Measurements from ENCODE around the gene MISFA. TPM values are rescaled to one million over a fixed set of nuclear protein-coding genes. Genes with fewer than 3 reads are reported as not detected.

MISFA gene
- total RNA-seq, 4 donors from 2014 or later, result 7.1 TPM; not detected in 3

DNA sequence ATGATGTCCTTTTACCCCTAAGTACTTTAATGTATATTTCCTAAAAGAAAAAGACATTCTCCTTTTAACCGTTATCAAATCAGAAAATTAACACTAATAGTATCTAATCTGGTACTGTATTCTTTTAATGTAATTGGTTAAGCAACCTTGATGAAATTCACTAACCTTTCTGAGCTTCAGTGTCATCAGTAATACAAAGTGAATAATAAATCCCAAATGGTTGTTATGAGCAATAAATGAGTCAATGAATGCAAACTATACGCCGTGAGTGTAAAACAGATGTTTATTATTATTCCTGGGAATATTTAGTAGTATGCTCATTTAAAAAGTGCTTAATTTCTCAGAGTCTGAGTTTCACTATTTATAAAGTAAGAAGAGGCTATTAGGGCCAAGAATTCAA lies 32.5 kb upstream of the MISFA start:
- Histone ChIP-seq H3K4me1 (no peaks in the 10 kb centered on the region), H3K36me3 (peaks cover 32 to 86% (median 78%) of the 10 kb centered on the region in 4 donors), H3K27ac (replicated peaks in 1 of 4) (no peak overlapping the region), H3K4me3 (no peak overlapping the region), H3K9me3 (no peaks in the 10 kb centered on the region), H3K27me3 (no peaks in the 10 kb centered on the region)
- 74% methylated on average over 3 of the region's 3 CpGs for WGBS
- TF ChIP-seq EP300 (IDR thresholded peaks at IDR 0.05) (no peak), POLR2AphosphoS5 (IDR thresholded peaks at IDR 0.05) (no peak), POLR2A (IDR thresholded peaks at IDR 0.05; ENCODE audit: low read depth) (no peak)
- TF ChIP-seq, protein P1, sequence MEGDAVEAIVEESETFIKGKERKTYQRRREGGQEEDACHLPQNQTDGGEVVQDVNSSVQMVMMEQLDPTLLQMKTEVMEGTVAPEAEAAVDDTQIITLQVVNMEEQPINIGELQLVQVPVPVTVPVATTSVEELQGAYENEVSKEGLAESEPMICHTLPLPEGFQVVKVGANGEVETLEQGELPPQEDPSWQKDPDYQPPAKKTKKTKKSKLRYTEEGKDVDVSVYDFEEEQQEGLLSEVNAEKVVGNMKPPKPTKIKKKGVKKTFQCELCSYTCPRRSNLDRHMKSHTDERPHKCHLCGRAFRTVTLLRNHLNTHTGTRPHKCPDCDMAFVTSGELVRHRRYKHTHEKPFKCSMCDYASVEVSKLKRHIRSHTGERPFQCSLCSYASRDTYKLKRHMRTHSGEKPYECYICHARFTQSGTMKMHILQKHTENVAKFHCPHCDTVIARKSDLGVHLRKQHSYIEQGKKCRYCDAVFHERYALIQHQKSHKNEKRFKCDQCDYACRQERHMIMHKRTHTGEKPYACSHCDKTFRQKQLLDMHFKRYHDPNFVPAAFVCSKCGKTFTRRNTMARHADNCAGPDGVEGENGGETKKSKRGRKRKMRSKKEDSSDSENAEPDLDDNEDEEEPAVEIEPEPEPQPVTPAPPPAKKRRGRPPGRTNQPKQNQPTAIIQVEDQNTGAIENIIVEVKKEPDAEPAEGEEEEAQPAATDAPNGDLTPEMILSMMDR (IDR thresholded peaks at IDR 0.05), result no peak
- DNase-seq (ENCODE audit: extremely low spot score), result no peak
- intact Hi-C loops (cut with DNase I), result no loop called here

DNA sequence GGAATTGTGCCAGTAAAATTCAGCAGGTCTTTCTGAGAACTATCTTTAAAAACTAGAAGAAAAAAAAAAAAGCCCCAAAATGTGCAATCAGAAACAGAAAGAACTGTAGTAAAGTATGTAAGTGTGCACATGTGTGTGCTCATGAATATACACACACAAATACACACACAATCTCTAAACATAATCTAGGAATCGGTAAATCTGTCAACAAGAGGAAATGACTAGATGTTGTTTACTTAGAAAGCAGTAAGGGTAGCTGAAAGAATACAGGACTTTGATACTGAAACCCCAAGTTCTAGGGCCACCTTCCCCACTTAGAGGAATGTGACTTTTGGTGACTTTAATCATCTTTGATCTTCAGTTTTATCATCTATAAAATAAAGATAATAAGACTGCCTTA lies 24.2 kb upstream of the MISFA start:
- DNase-seq (ENCODE audit: extremely low spot score), result no peak
- TF ChIP-seq, protein P1 (IDR thresholded peaks at IDR 0.05), result no peak
- TF ChIP-seq POLR2AphosphoS5 (IDR thresholded peaks at IDR 0.05), result no peak
- no peak for TF ChIP-seq EP300 (IDR thresholded peaks at IDR 0.05)
- no peak for TF ChIP-seq POLR2A (IDR thresholded peaks at IDR 0.05; ENCODE audit: low read depth)
- no peak overlapping the region for H3K27ac ChIP-seq (replicated peaks in 1 of 4)
- H3K27me3 ChIP-seq, result no peaks in the 10 kb centered on the region
- no peaks in the 10 kb centered on the region for H3K9me3 ChIP-seq
- H3K4me1 ChIP-seq, result no peaks in the 10 kb centered on the region
- H3K4me3 ChIP-seq, result no peak overlapping the region
- intact Hi-C loops (cut with DNase I), result no loop called here
- WGBS, result 78% methylated on average over 1 of the region's 1 CpG
- H3K36me3 ChIP-seq, result peaks cover 6 to 88% (median 71%) of the 10 kb centered on the region in 4 donors

DNA sequence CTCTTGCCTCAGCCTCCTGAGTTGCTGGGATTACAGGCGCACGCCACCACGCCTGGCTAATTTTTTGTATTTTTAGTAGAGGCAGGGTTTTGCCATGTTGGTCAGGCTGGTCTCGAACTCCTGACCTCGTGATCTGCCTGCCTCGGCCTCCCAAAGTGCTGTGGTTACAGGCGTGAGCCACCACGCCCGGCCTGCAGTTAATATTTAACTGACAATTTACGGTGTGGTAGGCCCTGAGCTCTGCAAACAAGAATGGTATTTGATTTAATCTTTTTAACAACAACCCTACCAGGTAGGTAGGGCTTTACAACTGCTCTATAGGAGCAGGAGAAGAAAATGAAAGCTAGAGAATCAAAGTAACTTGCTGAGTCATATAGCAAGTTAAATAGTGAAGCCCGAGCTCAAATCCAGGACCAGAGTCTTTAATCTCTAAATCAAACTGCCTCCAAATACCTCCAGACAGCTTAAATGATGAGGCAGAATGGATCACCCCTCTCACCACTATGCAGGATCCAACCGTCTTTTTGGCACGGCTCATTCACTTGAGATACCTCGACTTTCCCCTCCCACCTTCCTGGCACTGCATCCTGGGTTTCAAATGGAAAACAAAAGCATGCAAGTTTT lies 20.5 kb upstream of the MISFA start:
- no peak for TF ChIP-seq EP300 (IDR thresholded peaks at IDR 0.05)
- TF ChIP-seq, protein P1 (IDR thresholded peaks at IDR 0.05), result no peak
- no peak for TF ChIP-seq POLR2AphosphoS5 (IDR thresholded peaks at IDR 0.05)
- TF ChIP-seq POLR2A (IDR thresholded peaks at IDR 0.05; ENCODE audit: low read depth), result no peak
- WGBS, result 93% methylated on average over 14 of the region's 14 CpGs
- H3K36me3 ChIP-seq, result peaks cover 6 to 53% (median 37%) of the 10 kb centered on the region in 4 donors

DNA sequence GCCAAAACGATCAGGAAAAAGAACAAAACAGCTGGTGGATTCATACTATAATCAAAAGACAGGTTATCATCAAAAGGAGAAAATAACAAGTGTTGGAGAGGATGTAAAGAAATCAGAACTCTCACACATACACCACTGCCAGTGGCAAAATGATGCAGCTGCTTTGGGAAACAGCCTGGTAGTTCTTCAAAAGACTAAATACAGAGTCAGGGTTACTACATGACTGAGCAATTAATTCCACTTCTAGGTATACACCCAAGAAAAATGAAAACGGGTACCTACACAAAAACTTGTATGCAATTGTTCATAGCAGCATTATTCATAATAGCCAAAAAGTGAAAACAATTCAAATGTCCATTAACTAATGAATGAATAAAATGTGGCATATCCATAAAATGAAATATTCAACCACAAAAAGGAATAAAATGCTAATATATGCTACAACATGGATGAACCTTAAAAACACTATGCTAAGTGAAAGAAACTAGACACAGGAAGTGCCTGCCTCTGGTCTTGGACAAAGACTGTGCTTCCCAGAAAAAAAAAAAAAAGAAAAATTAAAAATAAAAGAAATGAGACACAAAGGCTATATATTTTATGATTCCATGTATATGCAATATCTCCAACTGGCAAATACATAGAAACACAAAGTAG lies 19.3 kb upstream of the MISFA start:
- TF ChIP-seq EP300 (IDR thresholded peaks at IDR 0.05) (no peak), POLR2A (IDR thresholded peaks at IDR 0.05; ENCODE audit: low read depth) (no peak), POLR2AphosphoS5 (IDR thresholded peaks at IDR 0.05) (no peak)
- TF ChIP-seq, protein P1 (IDR thresholded peaks at IDR 0.05), result no peak
- Histone ChIP-seq H3K4me3 (no peak overlapping the region), H3K27me3 (no peaks in the 10 kb centered on the region), H3K4me1 (no peaks in the 10 kb centered on the region), H3K36me3 (peaks cover 6 to 42% (median 26%) of the 10 kb centered on the region in 4 donors), H3K9me3 (no peaks in the 10 kb centered on the region), H3K27ac (replicated peaks in 1 of 4) (no peak overlapping the region)
- WGBS, result 76% methylated on average over 2 of the region's 2 CpGs
- intact Hi-C loops (cut with DNase I), result no loop called here
- no peak for DNase-seq (ENCODE audit: extremely low spot score)

More for the DNA sequence above, 20.5 kb upstream of the MISFA start:
- no peak overlapping the region for H3K27ac ChIP-seq (replicated peaks in 1 of 4)
- intact Hi-C loops (cut with DNase I), result no loop called here
- H3K27me3 ChIP-seq, result no peaks in the 10 kb centered on the region
- DNase-seq (ENCODE audit: extremely low spot score), result no peak
- H3K9me3 ChIP-seq, result no peaks in the 10 kb centered on the region
- no peaks in the 10 kb centered on the region for H3K4me1 ChIP-seq
- H3K4me3 ChIP-seq, result no peak overlapping the region

Measured in esophagus muscularis mucosa (tissue), 4 donors.